ENCODE measurements around the gene GRIK1.

Gene GRIK1

DNA sequence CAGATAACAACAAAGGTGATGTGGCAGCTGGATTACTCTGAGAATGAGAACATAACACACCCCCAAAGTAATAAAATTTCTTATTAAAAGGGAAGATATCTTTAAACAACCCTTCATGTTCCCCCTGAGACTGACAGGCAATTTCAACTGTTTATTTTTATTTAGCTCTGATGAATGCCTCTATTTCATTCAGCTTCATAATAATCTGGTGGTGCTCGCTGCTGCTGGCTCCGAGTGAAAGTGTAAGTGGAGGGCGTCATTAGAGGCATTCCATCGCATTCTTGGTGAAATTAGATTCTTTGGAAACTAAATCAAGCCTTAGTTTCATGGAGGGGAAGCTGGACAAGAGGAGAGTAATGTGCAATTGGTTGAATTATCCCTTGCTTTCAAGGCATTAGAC, 128.9 kb downstream of the GRIK1 start:
- no peak overlapping the region for H4K12ac ChIP-seq (ENCODE audit: low read depth, low read length)
- H2AK5ac ChIP-seq (ENCODE audit: low read length), result no peak overlapping the region
- H3K4ac ChIP-seq (ENCODE audit: low read depth, low read length), result no peak overlapping the region
- H3K4me3 ChIP-seq (ENCODE audit: low read depth, low read length), result no peak overlapping the region
- no peak overlapping the region for H3K9ac ChIP-seq (ENCODE audit: low read length)
- no peak overlapping the region for H2BK5ac ChIP-seq (ENCODE audit: low read depth, low read length, poor library complexity)
- no peak overlapping the region for H4K8ac ChIP-seq (ENCODE audit: low read depth, low read length)
- H3K79me1 ChIP-seq (ENCODE audit: low read length), result no peaks in the 10 kb centered on the region
- H2BK120ac ChIP-seq (ENCODE audit: insufficient read depth, low read length, poor library complexity), result no peak overlapping the region
- no peak overlapping the region for H3K18ac ChIP-seq (ENCODE audit: low read length)
- no peak overlapping the region for H3K14ac ChIP-seq (ENCODE audit: low read length)
- no peaks in the 10 kb centered on the region for H3K4me1 ChIP-seq (ENCODE audit: control insufficient read depth in 1 of 2, insufficient read depth in 2 of 2, low read length in 2 of 2)
- no peaks in the 10 kb centered on the region for H3K79me2 ChIP-seq (ENCODE audit: control insufficient read depth, insufficient read depth, low read length, poor library complexity)
- no peak overlapping the region for H2BK12ac ChIP-seq (ENCODE audit: low read length)
- no CpG with 5 or more reads among the region's 4 CpGs for WGBS (ENCODE audit: extremely low coverage, insufficient coverage, insufficient read length)
- H2AFZ ChIP-seq (ENCODE audit: insufficient read depth, low read length, poor library complexity), result no peak overlapping the region
- no peak overlapping the region for H4K91ac ChIP-seq (ENCODE audit: low read depth, low read length)
- no peak for DNase-seq
- H3K23ac ChIP-seq (ENCODE audit: low read length), result no peak overlapping the region
- no peaks in the 10 kb centered on the region for H3K9me3 ChIP-seq (ENCODE audit: insufficient read depth, low read depth, low read length)
- H3K36me3 ChIP-seq (ENCODE audit: control insufficient read depth in 1 of 2, insufficient read depth in 2 of 2, low read length in 2 of 2), result no peaks in the 10 kb centered on the region
- no peak overlapping the region for H3K27ac ChIP-seq (ENCODE audit: low read depth, low read length)
- H3K27me3 ChIP-seq (ENCODE audit: insufficient read depth, low read length), result no peaks in the 10 kb centered on the region
- no peak overlapping the region for H3K4me2 ChIP-seq (ENCODE audit: low read length)

GRCh38 chr21:29808153-29808552, 131.6 kb downstream of the GRIK1 start:
- no CpG with 5 or more reads among the region's 2 CpGs for WGBS (ENCODE audit: extremely low coverage, insufficient coverage, insufficient read length)
- Histone ChIP-seq H3K79me2 (ENCODE audit: control insufficient read depth, insufficient read depth, low read length, poor library complexity) (no peaks in the 10 kb centered on the region), H2AK5ac (ENCODE audit: low read length) (no peak overlapping the region)

DNA sequence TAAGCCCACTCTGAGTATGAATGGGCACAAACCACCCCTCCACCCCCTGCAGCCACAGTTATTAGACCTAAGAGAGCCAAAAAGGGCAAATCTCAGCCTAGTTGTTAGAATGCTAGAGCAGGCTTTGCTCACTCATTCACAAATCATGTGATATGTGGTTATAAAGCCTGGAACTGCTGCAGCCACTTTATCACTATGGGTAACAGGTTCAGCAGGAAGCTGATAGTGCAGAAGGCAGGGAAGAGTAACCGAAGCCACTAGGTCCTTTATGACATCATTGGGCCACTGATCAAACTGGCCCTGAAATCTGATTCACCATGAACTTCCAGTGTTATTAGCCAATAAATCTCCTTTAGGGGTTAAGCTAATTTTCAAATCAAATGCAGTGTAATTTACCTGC, 134.7 kb downstream of the GRIK1 start:
- Histone ChIP-seq H3K27me3 (ENCODE audit: insufficient read depth, low read length) (no peaks in the 10 kb centered on the region), H4K12ac (ENCODE audit: low read depth, low read length) (no peak overlapping the region), H2AFZ (ENCODE audit: insufficient read depth, low read length, poor library complexity) (no peak overlapping the region), H3K79me2 (ENCODE audit: control insufficient read depth, insufficient read depth, low read length, poor library complexity) (no peaks in the 10 kb centered on the region), H4K91ac (ENCODE audit: low read depth, low read length) (no peak overlapping the region), H2BK120ac (ENCODE audit: insufficient read depth, low read length, poor library complexity) (no peak overlapping the region), H3K4ac (ENCODE audit: low read depth, low read length) (no peak overlapping the region), H3K27ac (ENCODE audit: low read depth, low read length) (no peak overlapping the region), H3K4me1 (ENCODE audit: control insufficient read depth in 1 of 2, insufficient read depth in 2 of 2, low read length in 2 of 2) (no peaks in the 10 kb centered on the region), H2AK5ac (ENCODE audit: low read length) (no peak overlapping the region), H3K79me1 (ENCODE audit: low read length) (no peaks in the 10 kb centered on the region), H3K4me3 (ENCODE audit: low read depth, low read length) (no peak overlapping the region), H2BK5ac (ENCODE audit: low read depth, low read length, poor library complexity) (no peak overlapping the region), H3K23ac (ENCODE audit: low read length) (no peak overlapping the region), H3K36me3 (ENCODE audit: control insufficient read depth in 1 of 2, insufficient read depth in 2 of 2, low read length in 2 of 2) (no peaks in the 10 kb centered on the region), H3K9ac (ENCODE audit: low read length) (no peak overlapping the region), H3K18ac (ENCODE audit: low read length) (no peak overlapping the region), H4K8ac (ENCODE audit: low read depth, low read length) (no peak overlapping the region), H3K9me3 (ENCODE audit: insufficient read depth, low read depth, low read length) (no peaks in the 10 kb centered on the region), H3K4me2 (ENCODE audit: low read length) (no peak overlapping the region), H3K14ac (ENCODE audit: low read length) (no peak overlapping the region), H2BK12ac (ENCODE audit: low read length) (no peak overlapping the region)
- DNase-seq, result no peak
- no CpG with 5 or more reads among the region's 1 CpG for WGBS (ENCODE audit: extremely low coverage, insufficient coverage, insufficient read length)

More at GRCh38 chr21:29808153-29808552, 131.6 kb downstream of the GRIK1 start:
- Histone ChIP-seq H2BK12ac (ENCODE audit: low read length) (no peak overlapping the region), H3K4me1 (ENCODE audit: control insufficient read depth in 1 of 2, insufficient read depth in 2 of 2, low read length in 2 of 2) (no peaks in the 10 kb centered on the region), H3K36me3 (ENCODE audit: control insufficient read depth in 1 of 2, insufficient read depth in 2 of 2, low read length in 2 of 2) (no peaks in the 10 kb centered on the region), H3K4me3 (ENCODE audit: low read depth, low read length) (no peak overlapping the region), H3K4ac (ENCODE audit: low read depth, low read length) (no peak overlapping the region), H3K4me2 (ENCODE audit: low read length) (no peak overlapping the region), H3K27ac (ENCODE audit: low read depth, low read length) (no peak overlapping the region), H3K79me1 (ENCODE audit: low read length) (no peaks in the 10 kb centered on the region), H2BK5ac (ENCODE audit: low read depth, low read length, poor library complexity) (no peak overlapping the region), H3K14ac (ENCODE audit: low read length) (no peak overlapping the region), H4K12ac (ENCODE audit: low read depth, low read length) (no peak overlapping the region), H3K9ac (ENCODE audit: low read length) (no peak overlapping the region), H3K9me3 (ENCODE audit: insufficient read depth, low read depth, low read length) (no peaks in the 10 kb centered on the region), H2BK120ac (ENCODE audit: insufficient read depth, low read length, poor library complexity) (no peak overlapping the region), H4K8ac (ENCODE audit: low read depth, low read length) (no peak overlapping the region), H3K23ac (ENCODE audit: low read length) (no peak overlapping the region), H3K27me3 (ENCODE audit: insufficient read depth, low read length) (no peaks in the 10 kb centered on the region), H3K18ac (ENCODE audit: low read length) (no peak overlapping the region), H4K91ac (ENCODE audit: low read depth, low read length) (no peak overlapping the region), H2AFZ (ENCODE audit: insufficient read depth, low read length, poor library complexity) (no peak overlapping the region)
- DNase-seq, result no peak

- Histone ChIP-seq H3K4me3 (ENCODE audit: low read depth, low read length) (no peak overlapping the region), H3K9me3 (ENCODE audit: insufficient read depth, low read depth, low read length) (no peaks in the 10 kb centered on the region), H2BK5ac (ENCODE audit: low read depth, low read length, poor library complexity) (no peak overlapping the region), H4K8ac (ENCODE audit: low read depth, low read length) (no peak overlapping the region), H3K27ac (ENCODE audit: low read depth, low read length) (no peak overlapping the region), H3K4me1 (ENCODE audit: control insufficient read depth in 1 of 2, insufficient read depth in 2 of 2, low read length in 2 of 2) (peaks cover 2 to 4% of the 10 kb centered on the region in 2 experiments), H2BK120ac (ENCODE audit: insufficient read depth, low read length, poor library complexity) (no peak overlapping the region), H3K4me2 (ENCODE audit: low read length) (no peak overlapping the region), H3K79me2 (ENCODE audit: control insufficient read depth, insufficient read depth, low read length, poor library complexity) (no peaks in the 10 kb centered on the region), H3K23ac (ENCODE audit: low read length) (no peak overlapping the region), H2BK12ac (ENCODE audit: low read length) (no peak overlapping the region), H2AK5ac (ENCODE audit: low read length) (no peak overlapping the region), H3K9ac (ENCODE audit: low read length) (no peak overlapping the region), H3K14ac (ENCODE audit: low read length) (no peak overlapping the region), H4K12ac (ENCODE audit: low read depth, low read length) (no peak overlapping the region), H3K79me1 (ENCODE audit: low read length) (no peaks in the 10 kb centered on the region), H2AFZ (ENCODE audit: insufficient read depth, low read length, poor library complexity) (no peak overlapping the region), H3K18ac (ENCODE audit: low read length) (no peak overlapping the region), H3K27me3 (ENCODE audit: insufficient read depth, low read length) (no peaks in the 10 kb centered on the region), H4K91ac (ENCODE audit: low read depth, low read length) (no peak overlapping the region), H3K36me3 (ENCODE audit: control insufficient read depth in 1 of 2, insufficient read depth in 2 of 2, low read length in 2 of 2) (no peaks in the 10 kb centered on the region), H3K4ac (ENCODE audit: low read depth, low read length) (no peak overlapping the region)
- DNase-seq, result no peak
- WGBS (ENCODE audit: extremely low coverage, insufficient coverage, insufficient read length), result no CpG with 5 or more reads among the region's 1 CpG
Measured at GRCh38 chr21:29803191-29803590, 136.6 kb downstream of the GRIK1 start.

Measured in trophoblast cell (in vitro differentiated cells and primary cell).